Stimulated activated memory B cell treated with anti-CD40 and anti-IgM and Interleukin-4, amounts not matched to agents 10 μg/mL and 1 μg/mL and 100 μg/mL, for 72 hours (primary cell): ENCODE results near the gene TCEANC.

Source experiments
- ATAC-seq: fragments of 150-1000 bp; cut with Tn5 transposase; 2 replicates; pipeline ENCODE4 v1.10.0; 2021
- H3K27ac Mint-ChIP-seq: one replicate; pipeline ENCODE4 v1.8.0; 2022; ENCODE audit warnings: mild to moderate bottlenecking, mixed read lengths
- H3K27me3 Mint-ChIP-seq: one replicate; pipeline ENCODE4 v1.8.0; 2022; ENCODE audit warnings: mixed read lengths
- H3K36me3 Mint-ChIP-seq: one replicate; pipeline ENCODE4 v1.8.0; 2022; ENCODE audit warnings: mixed read lengths
- H3K4me1 Mint-ChIP-seq: one replicate; pipeline ENCODE4 v1.8.0; 2022; ENCODE audit warnings: mixed read lengths
- H3K4me3 Mint-ChIP-seq: one replicate; pipeline ENCODE4 v1.8.0; 2022; ENCODE audit warnings: mild to moderate bottlenecking, moderate library complexity, mixed read lengths
- H3K9me3 Mint-ChIP-seq: one replicate; pipeline ENCODE4 v1.8.0; 2022; ENCODE audit warnings: mixed read lengths

The TCEANC gene

DNA sequence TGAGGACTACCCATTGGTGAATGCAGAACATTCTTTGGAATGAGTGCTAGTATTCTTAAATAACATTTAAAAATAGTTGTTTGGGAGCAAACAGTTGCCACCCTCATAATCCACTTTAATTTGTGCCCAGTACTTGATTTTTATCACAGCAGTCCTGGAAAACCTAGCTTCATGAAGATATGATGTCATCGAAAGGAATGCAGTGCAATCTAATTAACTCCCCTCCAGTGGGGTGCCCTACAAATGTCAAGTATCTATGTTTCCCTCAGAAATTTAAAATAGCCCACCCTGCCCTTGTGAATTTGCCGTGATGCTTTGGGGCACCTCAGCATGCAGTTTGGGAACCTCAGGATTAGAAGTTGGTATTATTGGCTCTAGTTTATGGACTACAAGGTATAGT lies 41.4 kb downstream of the TCEANC start:
- no peak for ATAC-seq
- Mint-ChIP-seq H3K4me3 (no peak overlapping the region), H3K27ac (no peak overlapping the region), H3K36me3 (peaks cover 10% of the 10 kb centered on the region), H3K9me3 (no peaks in the 10 kb centered on the region), H3K27me3 (no peaks in the 10 kb centered on the region), H3K4me1 (peaks cover 65% of the 10 kb centered on the region)

DNA sequence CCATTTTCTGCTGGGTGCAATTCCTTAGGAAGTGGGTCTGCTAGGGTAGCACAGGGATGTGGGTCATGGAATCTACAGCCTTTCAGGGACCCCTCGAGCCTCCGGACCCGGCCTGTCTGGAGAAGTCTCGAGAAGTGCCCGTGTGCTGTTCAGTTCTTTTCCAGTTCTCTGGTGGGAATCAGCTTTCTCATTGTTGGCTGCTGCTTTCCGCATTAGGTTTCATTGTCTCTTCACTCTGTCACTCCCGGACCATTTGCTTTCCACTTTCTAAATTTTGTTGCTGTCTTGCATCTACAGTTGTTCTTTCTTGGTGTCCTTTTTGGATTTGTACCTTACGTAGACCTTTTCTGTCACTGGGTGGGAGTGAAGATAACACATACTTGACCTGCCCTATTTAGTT lies 42.0 kb downstream of the TCEANC start:
- no peak overlapping the region for H3K4me3 Mint-ChIP-seq

DNA sequence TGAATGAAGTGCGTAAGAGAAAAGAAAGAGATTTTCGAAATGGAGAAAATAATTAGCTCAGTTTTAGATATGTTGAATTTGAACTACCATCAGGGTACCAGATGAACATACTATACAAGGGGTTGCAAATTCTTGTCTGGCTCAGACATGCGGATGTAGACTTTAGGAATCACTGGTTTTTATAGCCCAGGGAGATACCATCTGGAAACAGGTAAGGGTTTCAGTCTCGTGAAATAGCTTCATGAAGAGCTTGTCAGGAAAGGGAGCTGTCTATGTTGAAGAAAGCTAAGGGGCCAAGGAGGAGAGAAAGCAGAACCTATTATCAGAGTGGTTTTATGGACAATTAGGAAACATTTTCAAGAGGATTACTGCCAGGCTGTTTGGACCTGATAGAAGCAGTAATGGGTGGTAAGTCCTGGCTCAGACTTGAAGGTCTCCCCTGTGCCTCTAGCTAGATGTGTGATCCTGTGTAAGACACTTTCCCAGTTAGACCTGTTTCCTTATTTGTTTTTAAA lies 42.7 kb downstream of the TCEANC start:
- ATAC-seq: no peak
- Mint-ChIP-seq H3K27ac (peak overlapping the region; percentile 43), H3K4me3 (no peak overlapping the region), H3K27me3 (no peaks in the 10 kb centered on the region), H3K4me1 (peaks cover 61% of the 10 kb centered on the region), H3K36me3 (peaks cover 12% of the 10 kb centered on the region), H3K9me3 (no peaks in the 10 kb centered on the region)

More for the DNA sequence above, 42.0 kb downstream of the TCEANC start:
- Mint-ChIP-seq H3K9me3 (no peaks in the 10 kb centered on the region), H3K27ac (peak overlapping the region; percentile 43), H3K27me3 (no peaks in the 10 kb centered on the region), H3K4me1 (peaks cover 68% of the 10 kb centered on the region), H3K36me3 (peaks cover 12% of the 10 kb centered on the region)
- ATAC-seq: no peak

GRCh38 chrX:13697455-13697854 lies 44.5 kb downstream of the TCEANC start:
- Mint-ChIP-seq H3K4me3 (peak overlapping the region; percentile 38), H3K27me3 (no peaks in the 10 kb centered on the region), H3K27ac (peak overlapping the region; percentile 51), H3K9me3 (no peaks in the 10 kb centered on the region), H3K4me1 (peaks cover 62% of the 10 kb centered on the region), H3K36me3 (peaks cover 12% of the 10 kb centered on the region)
- peak; percentile 78 for ATAC-seq

GRCh38 chrX:13697976-13698375 lies 45.0 kb downstream of the TCEANC start:
- no peak for ATAC-seq
- Mint-ChIP-seq H3K4me3 (peak overlapping the region; percentile 9), H3K27ac (peak overlapping the region; percentile 51), H3K9me3 (no peaks in the 10 kb centered on the region), H3K4me1 (peaks cover 58% of the 10 kb centered on the region), H3K27me3 (no peaks in the 10 kb centered on the region), H3K36me3 (peaks cover 12% of the 10 kb centered on the region)

GRCh38 chrX:13698432-13698831 lies 45.5 kb downstream of the TCEANC start:
- H3K27me3 Mint-ChIP-seq: no peaks in the 10 kb centered on the region
- H3K4me1 Mint-ChIP-seq: peaks cover 53% of the 10 kb centered on the region
- H3K27ac Mint-ChIP-seq: no peak overlapping the region
- H3K9me3 Mint-ChIP-seq: no peaks in the 10 kb centered on the region
- no peak for ATAC-seq
- H3K36me3 Mint-ChIP-seq: peaks cover 12% of the 10 kb centered on the region
- H3K4me3 Mint-ChIP-seq: no peak overlapping the region

DNA sequence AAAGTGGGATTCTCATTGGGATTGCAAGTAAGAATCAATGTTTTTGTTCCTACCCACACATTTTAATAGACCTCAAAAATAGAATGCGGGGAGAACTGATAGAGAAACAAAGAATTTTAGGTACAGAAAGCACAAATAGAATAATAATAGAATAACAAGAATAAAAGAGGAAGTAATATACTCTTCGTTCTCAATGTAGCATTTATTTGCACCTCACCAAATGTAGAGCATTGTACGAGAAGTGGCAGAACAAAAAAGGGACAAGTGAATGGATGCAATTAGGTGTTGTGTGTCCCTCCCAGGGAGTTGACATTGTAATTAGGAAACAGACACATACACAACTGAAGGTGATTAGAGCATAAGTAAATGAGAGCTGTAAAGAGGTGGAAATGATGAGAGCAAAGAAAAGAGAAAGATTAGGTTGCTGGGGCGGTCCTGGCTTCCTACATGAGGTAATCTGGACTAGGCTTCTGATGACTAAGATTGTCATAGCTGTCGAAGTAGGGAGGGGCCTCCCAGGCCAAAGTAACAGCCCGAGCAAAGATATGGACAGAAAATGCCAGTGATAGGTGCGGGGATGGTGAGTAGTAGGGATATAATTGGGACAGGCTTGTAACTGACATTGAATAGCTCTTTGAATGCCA lies 46.4 kb downstream of the TCEANC start:
- no peak for ATAC-seq

GRCh38 chrX:13700380-13700779 lies 47.4 kb downstream of the TCEANC start:
- Mint-ChIP-seq H3K27me3 (no peaks in the 10 kb centered on the region), H3K36me3 (peaks cover 9% of the 10 kb centered on the region), H3K4me3 (no peak overlapping the region), H3K4me1 (peaks cover 51% of the 10 kb centered on the region), H3K9me3 (no peaks in the 10 kb centered on the region), H3K27ac (no peak overlapping the region)
- no peak for ATAC-seq

More for the DNA sequence above, 46.4 kb downstream of the TCEANC start:
- H3K27ac Mint-ChIP-seq: peak overlapping the region; percentile 21
- no peaks in the 10 kb centered on the region for H3K9me3 Mint-ChIP-seq
- H3K27me3 Mint-ChIP-seq: no peaks in the 10 kb centered on the region
- H3K4me3 Mint-ChIP-seq: peak overlapping the region; percentile 25
- peaks cover 57% of the 10 kb centered on the region for H3K4me1 Mint-ChIP-seq
- H3K36me3 Mint-ChIP-seq: peaks cover 12% of the 10 kb centered on the region

- no peak for ATAC-seq
- Mint-ChIP-seq H3K4me1 (peaks cover 36% of the 10 kb centered on the region), H3K27me3 (no peaks in the 10 kb centered on the region), H3K27ac (peak overlapping the region; percentile 53), H3K9me3 (no peaks in the 10 kb centered on the region), H3K4me3 (no peak overlapping the region), H3K36me3 (peaks cover 12% of the 10 kb centered on the region)
These were observed 49.3 kb downstream of the TCEANC start for GRCh38 chrX:13702111-13702789.

- Mint-ChIP-seq H3K4me1 (peaks cover 35% of the 10 kb centered on the region), H3K27me3 (no peaks in the 10 kb centered on the region), H3K27ac (no peak overlapping the region), H3K9me3 (no peaks in the 10 kb centered on the region), H3K36me3 (peaks cover 17% of the 10 kb centered on the region), H3K4me3 (no peak overlapping the region)
- ATAC-seq: no peak
These were observed 50.2 kb downstream of the TCEANC start for GRCh38 chrX:13703135-13703534.

GRCh38 chrX:13703589-13703988 lies 50.6 kb downstream of the TCEANC start:
- Mint-ChIP-seq H3K4me1 (peaks cover 36% of the 10 kb centered on the region), H3K27ac (no peak overlapping the region), H3K4me3 (no peak overlapping the region), H3K36me3 (peaks cover 17% of the 10 kb centered on the region), H3K27me3 (no peaks in the 10 kb centered on the region), H3K9me3 (no peaks in the 10 kb centered on the region)
- ATAC-seq: no peak

- H3K27me3 Mint-ChIP-seq: no peaks in the 10 kb centered on the region
- no peak overlapping the region for H3K27ac Mint-ChIP-seq
- H3K4me3 Mint-ChIP-seq: no peak overlapping the region
- peaks cover 14% of the 10 kb centered on the region for H3K4me1 Mint-ChIP-seq
- H3K36me3 Mint-ChIP-seq: peaks cover 19% of the 10 kb centered on the region
- ATAC-seq: no peak
- no peaks in the 10 kb centered on the region for H3K9me3 Mint-ChIP-seq
These were observed 58.2 kb downstream of the TCEANC start for GRCh38 chrX:13711141-13711540.
